Activated CD4-positive, alpha-beta T cell treated with anti-CD3 and anti-CD28 coated beads for 4 hours (primary cell): ENCODE data around the gene MIF4GD.

Experiments
- DNase-seq, 2 donors: peaks; one replicate each; pipeline ENCODE4 v3.0.0-alpha.2; 2020

MIF4GD gene

GRCh38 chr17:75231741-75232464 lies 39.1 kb downstream of the MIF4GD start:
- no peak for DNase-seq

GRCh38 chr17:75231071-75231470 lies 40.0 kb downstream of the MIF4GD start:
- DNase-seq: no peak

- no peak for DNase-seq
Observed at GRCh38 chr17:75228847-75229246, 42.2 kb downstream of the MIF4GD start.

- no peak for DNase-seq
Observed at GRCh38 chr17:75228305-75228704, 42.7 kb downstream of the MIF4GD start.

GRCh38 chr17:75227729-75228128 lies 43.3 kb downstream of the MIF4GD start:
- no peak for DNase-seq

- DNase-seq: no peak
Observed at GRCh38 chr17:75225016-75225415, 46.0 kb downstream of the MIF4GD start.

- no peak for DNase-seq
Observed at GRCh38 chr17:75219815-75220214, 51.2 kb downstream of the MIF4GD start.

GRCh38 chr17:75218131-75218530 lies 52.9 kb downstream of the MIF4GD start:
- DNase-seq: no peak
